Measurements from ENCODE around the gene USP54. TPM values are rescaled to one million over a fixed set of nuclear protein-coding genes. Genes with fewer than 3 reads are reported as not detected.
"Not testable (repeated sequence)": the region's sequence is repeated elsewhere in the genome, so short reads cannot be mapped to it uniquely, and the experiment has no call there.

Gene USP54
- total and polyA plus RNA-seq, 2 of the 13 experiments (the other 11 are each of a cell fraction or from before 2014, with no cell fraction given), result 18.1 to 25.0 TPM

- ATAC-seq (no peak), FAIRE-seq (no peak), DNase-seq (ENCODE audit: low spot score) (no peak)
- H3K4me3 ChIP-seq (replicated peaks in 1 of 3; ENCODE audit: insufficient read depth in 1 of 3, low read depth in 2 of 3, low read length in 3 of 3), result no peak overlapping the region
- H3K79me2 ChIP-seq (ENCODE audit: insufficient read depth, low read length), result peaks cover 25% of the 10 kb centered on the region
- ChIA-PET POLR2A (no interaction called here), CTCF (ENCODE audit: low intra/inter-chr PET ratio, low total read pairs) (no interaction called here)
- no TSS peak for BruUV-seq (replicated peaks)
- in situ Hi-C loops (cut with HindIII; ENCODE audit: extremely low pct_ligation_motif_present, low pct_unique_long_range_greater_than_20kb), result no loop called here
- no peaks in the 10 kb centered on the region; a peak in 1 of 5 replicates for H3K27me3 ChIP-seq (ENCODE audit: control insufficient read depth in 1 of 2, insufficient read depth in 2 of 2, low read length in 2 of 2)
- TF ChIP-seq ZC3H13 (CRISPR knock-in tag; IDR thresholded peaks at IDR 0.05) (no peak), TEAD3 (CRISPR knock-in tag; optimal IDR thresholded peaks at IDR 0.05; ENCODE audit: borderline replicate concordance) (peak; percentile 36)
- H3K4me1 ChIP-seq (ENCODE audit: insufficient read depth, low read length), result peaks cover 47% of the 10 kb centered on the region
- H4K20me1 ChIP-seq (ENCODE audit: insufficient read depth, low read length), result no peaks in the 10 kb centered on the region
- no peak overlapping the region for H3K27ac ChIP-seq (ENCODE audit: extremely low read length, insufficient read depth, low read length)
- intact Hi-C loops (cut with micrococcal nuclease; ENCODE audit: unreplicated experiment), result no loop called here
- H3K9me3 ChIP-seq (ENCODE audit: low read length), result no peaks in the 10 kb centered on the region
- H2AFZ ChIP-seq (ENCODE audit: low read length), result no peak overlapping the region
- H3K9ac ChIP-seq (ENCODE audit: insufficient read depth, low read depth, low read length), result no peak overlapping the region
- 79% methylated on average over 4 of the region's 4 CpGs for WGBS (ENCODE audit: low lambda C conversion rate)
- no peaks in the 10 kb centered on the region for H3K36me3 ChIP-seq (replicated peaks in 1 of 2; ENCODE audit: control insufficient read depth in 1 of 2, insufficient read depth in 2 of 2, low read length in 2 of 2)
- no peak overlapping the region for H3K4me2 ChIP-seq (ENCODE audit: low read depth, low read length)
These were observed 31.9 kb upstream of the USP54 start for GRCh38 chr10:73623056-73623455.

GRCh38 chr10:73620974-73621373 lies 29.8 kb upstream of the USP54 start:
- H3K36me3 ChIP-seq (replicated peaks in 1 of 2; ENCODE audit: control insufficient read depth in 1 of 2, insufficient read depth in 2 of 2, low read length in 2 of 2); H3K9ac ChIP-seq (ENCODE audit: insufficient read depth, low read depth, low read length); in situ Hi-C loops (cut with HindIII; ENCODE audit: extremely low pct_ligation_motif_present, low pct_unique_long_range_greater_than_20kb); ATAC-seq; H3K4me3 ChIP-seq (replicated peaks in 1 of 3; ENCODE audit: insufficient read depth in 1 of 3, low read depth in 2 of 3, low read length in 3 of 3); H3K27ac ChIP-seq (ENCODE audit: extremely low read length, insufficient read depth, low read length); H3K4me2 ChIP-seq (ENCODE audit: low read depth, low read length); BruUV-seq (replicated peaks); H4K20me1 ChIP-seq (ENCODE audit: insufficient read depth, low read length); intact Hi-C loops (cut with micrococcal nuclease; ENCODE audit: unreplicated experiment); H3K9me3 ChIP-seq (ENCODE audit: low read length); H3K27me3 ChIP-seq (ENCODE audit: control insufficient read depth in 1 of 2, insufficient read depth in 2 of 2, low read length in 2 of 2); H2AFZ ChIP-seq (ENCODE audit: low read length); FAIRE-seq; CTCF ChIA-PET (ENCODE audit: low intra/inter-chr PET ratio, low total read pairs); TF ChIP-seq EP300 (CRISPR knock-in tag; IDR thresholded peaks at IDR 0.05; ENCODE audit: borderline replicate concordance): not testable (repeated sequence)
- Histone ChIP-seq H3K4me1 (ENCODE audit: insufficient read depth, low read length) (peaks cover 32% of the 10 kb centered on the region), H3K79me2 (ENCODE audit: insufficient read depth, low read length) (peaks cover 18% of the 10 kb centered on the region)
- POLR2A ChIA-PET, result interaction anchor here (1.0 kb wide), 1 partner anchor 9 kb away, joined by 4 read pairs; no protein-coding TSS in a partner anchor
- peak; percentile 44 for DNase-seq (ENCODE audit: low spot score)
- WGBS (ENCODE audit: low lambda C conversion rate), result 74% methylated on average over 12 of the region's 12 CpGs
- TF ChIP-seq PHF20 (CRISPR knock-in tag; IDR thresholded peaks at IDR 0.05), result 0 out of 2 replicates have a peak, but pooled peaks have one; percentile 33
- TF ChIP-seq ZNF362 (CRISPR knock-in tag; IDR thresholded peaks at IDR 0.05; ENCODE audit: borderline replicate concordance), result peak; percentile 74
- 0 out of 2 replicates have a peak, but pooled peaks have one; percentile 47 for TF ChIP-seq ZMYM2 (CRISPR knock-in tag; IDR thresholded peaks at IDR 0.05)
- TF ChIP-seq HNF4A (CRISPR knock-in tag; IDR thresholded peaks at IDR 0.05), result peak; percentile 57
- TF ChIP-seq EP300 (IDR thresholded peaks at IDR 0.05; ENCODE audit: low read depth in 2 of 2, low read length in 2 of 2), result peak in 1 of 2 experiments; percentile 9; a peak in 1 of 4 replicates
- TF ChIP-seq SALL1 (CRISPR knock-in tag; IDR thresholded peaks at IDR 0.05), result peak; percentile 54; the same call in 1 of the 2 replicates
- peak; percentile 85 for TF ChIP-seq ZNF770 (CRISPR knock-in tag; IDR thresholded peaks at IDR 0.05)
- TF ChIP-seq ARID5B (CRISPR knock-in tag; IDR thresholded peaks at IDR 0.05), result peak; percentile 9; the same call in 1 of the 2 replicates
